ENCODE measurements around the gene PTPRN2. TPM values are rescaled to one million over a fixed set of nuclear protein-coding genes. Genes with fewer than 3 reads are reported as not detected.

PTPRN2 gene
- total RNA-seq, 4 donors from 2014 or later, result 6.6 to 10.7 (median 8.2) TPM

GRCh38 chr7:158011941-158012340 is 575.7 kb downstream of the PTPRN2 start:
- Histone ChIP-seq H3K4me1 (peaks cover 0 to 18% (median 7%) of the 10 kb centered on the region in 4 donors), H3K27me3 (no peaks in the 10 kb centered on the region), H3K4me3 (no peak overlapping the region), H3K27ac (no peak overlapping the region), H3K9me3 (no peaks in the 10 kb centered on the region), H3K36me3 (no peaks in the 10 kb centered on the region)
- TF ChIP-seq POLR2A (IDR thresholded peaks at IDR 0.05) (no peak), EP300 (IDR thresholded peaks at IDR 0.05) (no peak)
- TF ChIP-seq, protein P1, sequence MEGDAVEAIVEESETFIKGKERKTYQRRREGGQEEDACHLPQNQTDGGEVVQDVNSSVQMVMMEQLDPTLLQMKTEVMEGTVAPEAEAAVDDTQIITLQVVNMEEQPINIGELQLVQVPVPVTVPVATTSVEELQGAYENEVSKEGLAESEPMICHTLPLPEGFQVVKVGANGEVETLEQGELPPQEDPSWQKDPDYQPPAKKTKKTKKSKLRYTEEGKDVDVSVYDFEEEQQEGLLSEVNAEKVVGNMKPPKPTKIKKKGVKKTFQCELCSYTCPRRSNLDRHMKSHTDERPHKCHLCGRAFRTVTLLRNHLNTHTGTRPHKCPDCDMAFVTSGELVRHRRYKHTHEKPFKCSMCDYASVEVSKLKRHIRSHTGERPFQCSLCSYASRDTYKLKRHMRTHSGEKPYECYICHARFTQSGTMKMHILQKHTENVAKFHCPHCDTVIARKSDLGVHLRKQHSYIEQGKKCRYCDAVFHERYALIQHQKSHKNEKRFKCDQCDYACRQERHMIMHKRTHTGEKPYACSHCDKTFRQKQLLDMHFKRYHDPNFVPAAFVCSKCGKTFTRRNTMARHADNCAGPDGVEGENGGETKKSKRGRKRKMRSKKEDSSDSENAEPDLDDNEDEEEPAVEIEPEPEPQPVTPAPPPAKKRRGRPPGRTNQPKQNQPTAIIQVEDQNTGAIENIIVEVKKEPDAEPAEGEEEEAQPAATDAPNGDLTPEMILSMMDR (IDR thresholded peaks at IDR 0.05), result no peak
- DNase-seq (ENCODE audit: low spot score in 2 of 2), result no peak
- 73 to 75% methylated on average over 11 of the region's 11 CpGs for WGBS, 2 donors

GRCh38 chr7:158010961-158011693 is 576.5 kb downstream of the PTPRN2 start:
- Histone ChIP-seq H3K27me3 (no peaks in the 10 kb centered on the region), H3K36me3 (no peaks in the 10 kb centered on the region), H3K4me3 (no peak overlapping the region), H3K4me1 (peaks cover 0 to 11% (median 3%) of the 10 kb centered on the region in 4 donors), H3K27ac (no peak overlapping the region), H3K9me3 (no peaks in the 10 kb centered on the region)
- TF ChIP-seq POLR2A (IDR thresholded peaks at IDR 0.05) (no peak), EP300 (IDR thresholded peaks at IDR 0.05) (no peak)
- TF ChIP-seq, protein P1 (IDR thresholded peaks at IDR 0.05), result no peak
- WGBS, 2 donors, result 53 to 57% methylated on average over 11 of the region's 11 CpGs
- no peak for DNase-seq (ENCODE audit: low spot score in 2 of 2)

GRCh38 chr7:158009886-158010285 is 577.7 kb downstream of the PTPRN2 start:
- no peaks in the 10 kb centered on the region for H3K36me3 ChIP-seq
- WGBS, 2 donors, result 60 to 70% methylated on average over 9 of the region's 9 CpGs
- no peaks in the 10 kb centered on the region for H3K9me3 ChIP-seq
- TF ChIP-seq POLR2A (IDR thresholded peaks at IDR 0.05) (no peak), EP300 (IDR thresholded peaks at IDR 0.05) (no peak)
- TF ChIP-seq, protein P1 (IDR thresholded peaks at IDR 0.05), result no peak
- no peak for DNase-seq (ENCODE audit: low spot score in 2 of 2)
- no peak overlapping the region for H3K27ac ChIP-seq
- peaks cover 0 to 4% (median 0%) of the 10 kb centered on the region in 4 donors for H3K4me1 ChIP-seq
- H3K4me3 ChIP-seq, result no peak overlapping the region
- H3K27me3 ChIP-seq, result no peaks in the 10 kb centered on the region

DNA sequence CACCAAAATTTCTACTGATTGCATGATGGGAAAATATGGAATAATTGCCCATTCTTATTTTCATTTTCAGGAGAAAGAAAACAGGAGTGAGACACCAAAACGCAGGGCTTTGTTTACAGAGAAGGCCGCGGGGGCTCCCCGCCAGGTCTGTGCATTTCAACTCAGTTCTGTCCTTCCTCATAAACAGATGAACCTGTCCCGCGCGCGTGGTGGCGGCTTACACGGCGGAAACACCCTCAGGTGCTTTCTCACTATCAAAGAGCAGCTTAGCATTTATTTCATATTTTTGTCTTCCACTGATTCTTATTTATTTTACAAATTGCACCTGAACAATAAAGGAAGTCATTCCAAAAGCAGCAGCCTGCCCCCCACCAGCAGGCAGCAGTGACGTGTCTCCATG is 579.4 kb downstream of the PTPRN2 start:
- no peak for DNase-seq (ENCODE audit: low spot score in 2 of 2)
- Histone ChIP-seq H3K36me3 (no peaks in the 10 kb centered on the region), H3K9me3 (no peaks in the 10 kb centered on the region), H3K27ac (no peak overlapping the region), H3K27me3 (no peaks in the 10 kb centered on the region), H3K4me3 (no peak overlapping the region), H3K4me1 (peaks cover 0 to 4% (median 0%) of the 10 kb centered on the region in 4 donors)
- 78 to 82% methylated on average over 12 of the region's 12 CpGs for WGBS, 2 donors
- no peak for TF ChIP-seq POLR2A (IDR thresholded peaks at IDR 0.05)
- TF ChIP-seq, protein P1 (IDR thresholded peaks at IDR 0.05), result no peak
- TF ChIP-seq EP300 (IDR thresholded peaks at IDR 0.05), result no peak

DNA sequence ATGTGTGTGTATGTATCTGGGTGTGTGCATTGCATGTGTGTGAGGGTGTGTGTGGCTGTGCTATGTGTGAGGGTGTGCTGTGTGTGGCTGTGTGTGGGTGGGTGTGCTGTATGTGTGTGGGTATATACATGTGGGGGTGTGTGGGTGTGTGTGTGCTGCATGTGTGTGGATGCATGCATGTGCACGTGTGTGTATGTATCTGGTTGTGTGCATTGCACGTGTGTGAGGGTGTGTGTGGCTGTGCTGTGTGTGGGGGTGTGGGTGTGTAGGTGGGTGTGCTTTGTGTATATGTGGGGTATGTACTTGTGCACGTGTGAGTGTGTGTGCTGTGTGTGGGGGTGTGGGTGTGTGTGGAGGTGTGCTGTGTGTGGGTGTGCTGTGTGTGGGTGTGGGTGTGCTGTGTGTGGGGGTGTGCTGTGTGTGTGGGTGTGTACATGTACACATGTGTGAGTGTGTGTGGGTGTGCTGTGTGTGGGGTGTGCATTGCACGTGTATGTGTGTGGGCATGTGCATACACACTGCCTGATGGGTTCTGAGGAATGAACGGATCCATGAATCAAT is 579.8 kb downstream of the PTPRN2 start:
- DNase-seq (ENCODE audit: low spot score in 2 of 2), result no peak
- Histone ChIP-seq H3K36me3 (no peaks in the 10 kb centered on the region), H3K27me3 (no peaks in the 10 kb centered on the region), H3K4me3 (no peak overlapping the region), H3K4me1 (peaks cover 0 to 4% (median 0%) of the 10 kb centered on the region in 4 donors), H3K27ac (no peak overlapping the region), H3K9me3 (no peaks in the 10 kb centered on the region)
- 50 to 52% methylated on average over 5 of the region's 5 CpGs for WGBS, 2 donors
- TF ChIP-seq, protein P1 (IDR thresholded peaks at IDR 0.05), result no peak
- TF ChIP-seq POLR2A (IDR thresholded peaks at IDR 0.05) (no peak), EP300 (IDR thresholded peaks at IDR 0.05) (no peak)
